GM10266 (cell line): Measurements from ENCODE around the gene ANKEF1.
"Not testable (repeated sequence)": the region's sequence is repeated elsewhere in the genome, so short reads cannot be mapped to it uniquely, and the experiment has no call there.

Experiments
- DNase-seq: peaks from one replicate; pipeline ENCODE4 v3.0.0; 2012; ENCODE audit errors: extremely low spot score
- CTCF ChIP-seq: IDR thresholded peaks from 2 replicates; pipeline ENCODE4 v1.5.1; 2012; ENCODE audit warnings: mild to moderate bottlenecking, low read depth; ENCODE audit not compliant: control insufficient read depth, insufficient read depth; ENCODE audit errors: missing control alignments

The ANKEF1 gene

GRCh38 chr20:10033905-10034650 is 709 bp upstream of the ANKEF1 start:
- no peak for DNase-seq
- TF ChIP-seq CTCF, result no peak

- not testable (repeated sequence) for DNase-seq
Observed at GRCh38 chr20:10036321-10036720, 1.5 kb downstream of the ANKEF1 start.

GRCh38 chr20:10040070-10040975 is 5.5 kb downstream of the ANKEF1 start:
- TF ChIP-seq CTCF, result no peak
- DNase-seq, result no peak

GRCh38 chr20:10042086-10042485 is 7.3 kb downstream of the ANKEF1 start:
- no peak for DNase-seq
- TF ChIP-seq CTCF, result no peak

- TF ChIP-seq CTCF, result no peak
- DNase-seq, result no peak
Observed at GRCh38 chr20:10047427-10047826, 12.6 kb downstream of the ANKEF1 start.

GRCh38 chr20:10051185-10051584 is 16.4 kb downstream of the ANKEF1 start:
- DNase-seq, result no peak

GRCh38 chr20:10059006-10059405 is 24.2 kb downstream of the ANKEF1 start:
- DNase-seq, result no peak
- no peak for TF ChIP-seq CTCF

More at GRCh38 chr20:10051185-10051584, 16.4 kb downstream of the ANKEF1 start:
- TF ChIP-seq CTCF, result no peak
